ENCODE results near the gene ZNF284.

ZNF284 gene

DNA sequence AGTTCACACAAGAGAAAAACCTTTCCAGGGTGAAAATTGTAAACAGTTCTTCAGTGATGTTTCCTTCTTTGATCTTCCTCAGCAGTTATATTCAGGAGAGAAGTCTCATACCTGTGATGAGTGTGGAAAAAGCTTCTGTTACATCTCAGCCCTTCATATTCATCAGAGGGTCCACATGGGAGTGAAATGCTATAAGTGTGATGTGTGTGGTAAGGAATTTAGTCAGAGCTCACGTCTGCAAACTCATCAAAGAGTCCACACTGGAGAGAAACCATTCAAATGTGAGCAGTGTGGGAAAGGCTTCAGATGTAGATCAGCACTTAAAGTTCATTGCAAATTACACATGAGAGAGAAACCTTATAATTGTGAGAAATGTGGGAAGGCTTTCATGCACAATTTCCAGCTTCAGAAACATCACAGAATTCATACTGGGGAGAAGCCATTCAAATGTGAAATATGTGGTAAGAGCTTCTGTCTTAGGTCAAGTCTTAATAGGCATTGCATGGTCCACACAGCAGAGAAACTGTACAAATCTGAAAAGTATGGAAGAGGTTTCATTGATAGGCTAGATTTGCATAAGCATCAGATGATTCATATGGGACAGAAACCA, 39.9 kb upstream of the ZNF284 start:
- H2AFZ ChIP-seq (ENCODE audit: low read depth, low read length), result no peak overlapping the region
- H3K36me3 ChIP-seq (replicated peaks; ENCODE audit: low read depth, low read length), result peaks cover 50% of the 10 kb centered on the region
- H3K4me3 ChIP-seq (ENCODE audit: low read length), result no peak overlapping the region
- H4K20me1 ChIP-seq (ENCODE audit: insufficient read depth, low read length), result no peaks in the 10 kb centered on the region
- TF ChIP-seq EZH2phosphoT487 (IDR thresholded peaks at IDR 0.05; ENCODE audit: low read depth), result no peak
- TF ChIP-seq, protein P1, sequence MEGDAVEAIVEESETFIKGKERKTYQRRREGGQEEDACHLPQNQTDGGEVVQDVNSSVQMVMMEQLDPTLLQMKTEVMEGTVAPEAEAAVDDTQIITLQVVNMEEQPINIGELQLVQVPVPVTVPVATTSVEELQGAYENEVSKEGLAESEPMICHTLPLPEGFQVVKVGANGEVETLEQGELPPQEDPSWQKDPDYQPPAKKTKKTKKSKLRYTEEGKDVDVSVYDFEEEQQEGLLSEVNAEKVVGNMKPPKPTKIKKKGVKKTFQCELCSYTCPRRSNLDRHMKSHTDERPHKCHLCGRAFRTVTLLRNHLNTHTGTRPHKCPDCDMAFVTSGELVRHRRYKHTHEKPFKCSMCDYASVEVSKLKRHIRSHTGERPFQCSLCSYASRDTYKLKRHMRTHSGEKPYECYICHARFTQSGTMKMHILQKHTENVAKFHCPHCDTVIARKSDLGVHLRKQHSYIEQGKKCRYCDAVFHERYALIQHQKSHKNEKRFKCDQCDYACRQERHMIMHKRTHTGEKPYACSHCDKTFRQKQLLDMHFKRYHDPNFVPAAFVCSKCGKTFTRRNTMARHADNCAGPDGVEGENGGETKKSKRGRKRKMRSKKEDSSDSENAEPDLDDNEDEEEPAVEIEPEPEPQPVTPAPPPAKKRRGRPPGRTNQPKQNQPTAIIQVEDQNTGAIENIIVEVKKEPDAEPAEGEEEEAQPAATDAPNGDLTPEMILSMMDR (IDR thresholded peaks at IDR 0.05; ENCODE audit: low read depth, low read length), result no peak
- H3K4me1 ChIP-seq (ENCODE audit: low read length), result no peaks in the 10 kb centered on the region
- H3K9ac ChIP-seq (ENCODE audit: low read length), result no peak overlapping the region
- peaks cover 21% of the 10 kb centered on the region for H3K9me3 ChIP-seq (ENCODE audit: insufficient read depth, low read length)
- no peak overlapping the region for H3K4me2 ChIP-seq (ENCODE audit: low read length)
- no peaks in the 10 kb centered on the region for H3K27me3 ChIP-seq (ENCODE audit: low read depth, low read length)
- H3K27ac ChIP-seq (ENCODE audit: low read length), result no peak overlapping the region
- no peaks in the 10 kb centered on the region for H3K79me2 ChIP-seq (ENCODE audit: low read length)

DNA sequence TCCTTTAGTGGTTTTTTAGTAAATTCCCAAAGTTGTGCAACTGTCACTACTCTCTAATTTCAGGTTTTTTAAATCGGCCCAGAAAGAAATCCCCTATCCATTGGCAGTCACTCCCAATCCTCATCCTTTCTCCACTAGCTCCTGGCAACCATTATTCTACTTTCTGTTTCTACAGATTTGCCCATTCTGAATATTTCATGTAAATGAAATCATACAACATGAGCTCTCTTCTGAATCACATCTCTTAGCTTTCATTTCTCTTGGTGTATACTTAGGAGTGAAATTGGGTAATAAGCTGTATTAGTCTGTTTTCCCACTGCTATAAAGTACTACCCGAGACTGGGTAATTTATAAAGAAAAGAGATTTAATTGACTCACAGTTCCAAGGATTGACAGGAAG, 29.8 kb upstream of the ZNF284 start:
- Histone ChIP-seq H3K27ac (ENCODE audit: low read length) (no peak overlapping the region), H2AFZ (ENCODE audit: low read depth, low read length) (no peak overlapping the region), H3K79me2 (ENCODE audit: low read length) (no peaks in the 10 kb centered on the region), H3K9ac (ENCODE audit: low read length) (no peak overlapping the region), H3K36me3 (replicated peaks; ENCODE audit: low read depth, low read length) (no peaks in the 10 kb centered on the region), H4K20me1 (ENCODE audit: insufficient read depth, low read length) (no peaks in the 10 kb centered on the region), H3K9me3 (ENCODE audit: insufficient read depth, low read length) (peaks cover 2% of the 10 kb centered on the region; the same call in 1 of the 2 replicates), H3K4me2 (ENCODE audit: low read length) (no peak overlapping the region), H3K27me3 (ENCODE audit: low read depth, low read length) (no peaks in the 10 kb centered on the region), H3K4me1 (ENCODE audit: low read length) (no peaks in the 10 kb centered on the region), H3K4me3 (ENCODE audit: low read length) (no peak overlapping the region)
- TF ChIP-seq, protein P1 (IDR thresholded peaks at IDR 0.05; ENCODE audit: low read depth, low read length), result no peak
- no peak for TF ChIP-seq EZH2phosphoT487 (IDR thresholded peaks at IDR 0.05; ENCODE audit: low read depth)

DNA sequence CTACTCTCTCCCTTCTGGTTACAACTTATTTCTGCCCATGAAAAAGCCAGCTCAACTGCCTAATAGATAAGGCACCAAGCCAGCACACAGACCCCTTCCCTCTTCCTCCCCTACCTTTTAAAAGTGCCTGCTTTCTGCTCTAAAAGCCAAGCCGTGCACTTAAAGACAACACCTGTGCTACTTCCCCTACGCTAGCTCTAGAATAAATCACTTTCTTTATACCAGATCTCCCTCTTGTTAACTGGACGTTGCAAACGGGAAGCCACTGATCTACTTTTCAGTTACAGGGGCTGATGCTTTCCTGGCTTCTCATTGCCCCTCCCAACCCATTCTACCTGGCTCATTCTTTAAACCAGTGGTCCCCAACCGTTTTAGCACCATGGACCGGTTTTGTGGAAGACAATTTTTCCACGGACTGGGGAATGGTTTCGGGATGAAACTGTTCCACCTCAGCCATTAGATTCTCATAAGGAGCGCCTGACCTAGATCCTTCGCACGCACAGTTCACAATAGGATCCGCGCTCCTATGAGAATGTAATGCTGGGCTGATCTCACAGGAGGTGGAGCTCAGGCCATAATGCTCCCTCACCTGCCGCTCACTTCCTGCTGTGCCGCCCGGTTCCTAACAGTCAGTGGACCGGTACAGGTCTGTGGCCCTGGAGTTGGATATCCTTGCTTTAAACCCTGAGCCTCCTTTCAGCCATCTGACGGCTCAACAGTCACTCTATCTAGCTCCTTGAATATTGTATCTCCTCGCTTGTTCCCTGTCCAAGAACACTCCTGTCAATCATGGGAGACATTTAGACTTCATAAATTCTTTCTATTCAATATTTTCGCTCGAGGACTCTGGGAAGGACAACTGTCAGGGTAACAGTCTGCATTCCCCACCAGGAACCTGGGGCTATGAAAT, 21.0 kb upstream of the ZNF284 start:
- no peaks in the 10 kb centered on the region for H3K27me3 ChIP-seq (ENCODE audit: low read depth, low read length)
- TF ChIP-seq, protein P1 (IDR thresholded peaks at IDR 0.05; ENCODE audit: low read depth, low read length), result no peak
- no peak for TF ChIP-seq EZH2phosphoT487 (IDR thresholded peaks at IDR 0.05; ENCODE audit: low read depth)
- H3K9me3 ChIP-seq (ENCODE audit: insufficient read depth, low read length), result peaks cover 6% of the 10 kb centered on the region; the same call in 1 of the 2 replicates
- H3K27ac ChIP-seq (ENCODE audit: low read length), result no peak overlapping the region
- H4K20me1 ChIP-seq (ENCODE audit: insufficient read depth, low read length), result no peaks in the 10 kb centered on the region
- no peaks in the 10 kb centered on the region for H3K79me2 ChIP-seq (ENCODE audit: low read length)
- H3K9ac ChIP-seq (ENCODE audit: low read length), result no peak overlapping the region
- H3K4me3 ChIP-seq (ENCODE audit: low read length), result no peak overlapping the region
- no peaks in the 10 kb centered on the region for H3K36me3 ChIP-seq (replicated peaks; ENCODE audit: low read depth, low read length)
- no peaks in the 10 kb centered on the region for H3K4me1 ChIP-seq (ENCODE audit: low read length)
- H2AFZ ChIP-seq (ENCODE audit: low read depth, low read length), result no peak overlapping the region
- H3K4me2 ChIP-seq (ENCODE audit: low read length), result no peak overlapping the region

DNA sequence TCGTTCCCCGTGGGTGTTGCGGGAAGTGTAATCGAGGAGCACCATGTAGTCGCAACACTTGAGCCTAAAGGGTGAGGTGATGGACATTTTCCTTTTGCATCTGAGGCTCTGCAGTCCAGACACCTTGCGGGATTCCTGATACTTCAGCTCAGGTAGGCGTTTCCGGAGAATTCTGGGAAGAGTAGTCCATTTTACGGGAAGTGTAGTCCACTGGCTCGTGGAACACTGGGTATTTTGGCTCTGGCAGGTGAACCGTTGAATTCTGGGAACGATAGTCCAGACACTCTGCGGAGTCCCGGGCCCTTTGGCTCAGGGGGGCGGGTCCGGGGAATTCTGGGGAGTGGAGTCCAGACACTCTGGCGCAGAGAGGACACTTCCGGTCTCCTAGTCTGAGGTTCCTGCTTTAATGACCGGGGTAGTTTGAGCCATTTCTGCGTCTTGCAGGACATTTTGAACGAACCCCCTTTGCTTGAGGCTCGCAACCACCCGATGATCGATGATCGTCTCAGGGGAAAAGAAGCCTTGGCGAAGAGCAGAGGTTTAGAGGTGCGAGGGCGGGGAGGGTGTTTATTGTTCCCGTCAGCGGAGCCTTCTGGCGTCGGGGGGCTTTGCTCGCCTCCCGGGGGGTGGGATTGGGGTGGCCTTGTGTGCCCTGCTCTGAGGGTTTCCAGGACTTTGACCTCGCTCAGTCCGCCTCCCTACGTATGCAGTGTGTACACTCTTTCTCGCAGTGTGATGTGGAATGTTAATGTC, 20.1 kb upstream of the ZNF284 start, which contains the start of gene ZNF223:
Gene ZNF223, plus strand, starts transcription at position 387 of the 753 bp plus-strand sequence. CDS start 3,141 bp downstream, outside the sequence.
- Histone ChIP-seq H3K27me3 (ENCODE audit: low read depth, low read length) (no peaks in the 10 kb centered on the region), H3K4me1 (ENCODE audit: low read length) (no peaks in the 10 kb centered on the region), H4K20me1 (ENCODE audit: insufficient read depth, low read length) (no peaks in the 10 kb centered on the region), H2AFZ (ENCODE audit: low read depth, low read length) (no peak within 1 kb of the TSS), H3K36me3 (replicated peaks; ENCODE audit: low read depth, low read length) (no peaks in the 10 kb centered on the region), H3K4me2 (ENCODE audit: low read length) (no peak within 1 kb of the TSS), H3K4me3 (ENCODE audit: low read length) (no peak within 1 kb of the TSS), H3K9ac (ENCODE audit: low read length) (no peak within 1 kb of the TSS), H3K27ac (ENCODE audit: low read length) (no peak within 1 kb of the TSS), H3K79me2 (ENCODE audit: low read length) (no peaks in the 10 kb centered on the region), H3K9me3 (ENCODE audit: insufficient read depth, low read length) (peaks cover 6% of the 10 kb centered on the region; the same call in 1 of the 2 replicates)
- TF ChIP-seq, protein P1 (IDR thresholded peaks at IDR 0.05; ENCODE audit: low read depth, low read length), result no peak
- TF ChIP-seq EZH2phosphoT487 (IDR thresholded peaks at IDR 0.05; ENCODE audit: low read depth), result no peak
